HG03460 (cell line): ENCODE measurements around the gene ELAPOR1.
A peak's percentile ranks its signal among the peaks of the same experiment; 100 is the strongest.

Source experiments
- ATAC-seq: cut with Tn5 transposase; IDR thresholded peaks from one replicate; pipeline ENCODE4 v1.9.1; 2021; ENCODE audit not compliant: unreplicated experiment

ELAPOR1 gene

GRCh38 chr1:109113590-109114341 lies at the start of gene ELAPOR1:
Gene ELAPOR1, plus strand, starts transcription at chr1:109114115. Its CDS starts 69 bp downstream, at chr1:109114184.
- peak; percentile 57 for ATAC-seq

GRCh38 chr1:109065137-109065536 lies 48.8 kb upstream of the ELAPOR1 start:
- ATAC-seq, result no peak

- no peak for ATAC-seq
Observed at GRCh38 chr1:109067883-109068282, 46.0 kb upstream of the ELAPOR1 start.

GRCh38 chr1:109069294-109069693 lies 44.6 kb upstream of the ELAPOR1 start:
- no peak for ATAC-seq

GRCh38 chr1:109075531-109076490 lies 38.1 kb upstream of the ELAPOR1 start, which contains the start of gene TAF13:
Gene TAF13, minus strand, starts transcription at chr1:109076003. Its CDS starts 56 bp downstream, at chr1:109075947.
- peak; percentile 100 for ATAC-seq

DNA sequence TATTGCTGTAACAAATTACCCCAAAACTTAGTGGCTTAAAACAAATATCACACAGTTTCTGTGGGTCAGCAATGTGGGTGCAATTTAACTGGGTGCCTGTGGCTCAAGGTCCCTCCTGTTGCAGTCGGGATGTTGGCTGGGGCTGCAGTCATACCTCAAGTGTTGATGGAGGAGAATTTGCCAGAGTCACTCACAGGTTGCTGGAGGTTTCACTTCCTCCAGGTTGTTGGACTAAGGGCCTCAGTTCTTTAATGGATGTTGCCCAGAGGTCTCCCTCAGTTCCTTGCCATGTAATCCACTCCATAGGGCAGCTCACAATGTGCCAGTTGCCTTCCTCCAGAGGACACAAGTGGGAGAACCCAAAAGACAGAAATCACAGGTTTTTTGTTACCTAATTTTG lies 35.6 kb upstream of the ELAPOR1 start:
- ATAC-seq, result no peak

- ATAC-seq, result no peak
Observed at GRCh38 chr1:109079240-109079622, 34.7 kb upstream of the ELAPOR1 start.

GRCh38 chr1:109080441-109081082 lies 33.4 kb upstream of the ELAPOR1 start:
- no peak for ATAC-seq

DNA sequence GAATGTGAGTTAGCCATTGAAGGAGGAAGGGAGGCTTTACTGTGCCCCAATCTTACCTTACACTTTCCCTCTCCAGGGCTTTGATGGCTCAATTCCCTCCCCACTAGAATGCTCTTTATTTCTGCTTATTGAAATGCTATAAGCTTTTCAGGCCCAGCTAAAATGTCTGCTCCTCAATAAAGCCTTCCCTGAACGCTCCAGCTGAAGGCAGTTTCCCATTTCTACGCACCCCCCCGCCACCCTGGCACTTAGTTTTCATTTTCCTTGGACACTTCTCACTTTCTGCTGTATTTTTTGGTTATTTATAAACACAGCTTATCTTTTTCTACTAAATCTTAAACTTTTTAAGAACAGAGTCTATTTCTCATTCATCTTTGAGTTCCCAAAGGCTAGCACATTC lies 30.4 kb upstream of the ELAPOR1 start:
- no peak for ATAC-seq

DNA sequence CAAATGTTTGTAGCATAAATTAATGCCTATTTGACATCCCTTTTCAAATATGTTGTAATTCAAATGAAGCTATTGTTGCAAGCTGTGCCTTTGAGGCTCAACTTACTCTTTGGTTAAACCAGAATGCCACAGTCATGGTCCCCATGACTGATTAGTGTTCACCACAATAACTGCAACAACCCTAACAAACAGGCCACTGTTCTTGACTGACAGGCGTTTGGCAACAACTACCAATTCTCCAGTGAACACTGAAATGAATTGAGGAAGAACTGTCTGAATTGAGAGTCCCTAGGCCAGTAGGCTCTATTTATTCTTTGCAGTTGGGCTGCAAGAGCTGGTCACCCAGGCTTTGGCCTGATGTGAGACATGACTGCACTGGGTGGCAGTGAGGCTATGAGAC lies 30.0 kb upstream of the ELAPOR1 start:
- no peak for ATAC-seq

DNA sequence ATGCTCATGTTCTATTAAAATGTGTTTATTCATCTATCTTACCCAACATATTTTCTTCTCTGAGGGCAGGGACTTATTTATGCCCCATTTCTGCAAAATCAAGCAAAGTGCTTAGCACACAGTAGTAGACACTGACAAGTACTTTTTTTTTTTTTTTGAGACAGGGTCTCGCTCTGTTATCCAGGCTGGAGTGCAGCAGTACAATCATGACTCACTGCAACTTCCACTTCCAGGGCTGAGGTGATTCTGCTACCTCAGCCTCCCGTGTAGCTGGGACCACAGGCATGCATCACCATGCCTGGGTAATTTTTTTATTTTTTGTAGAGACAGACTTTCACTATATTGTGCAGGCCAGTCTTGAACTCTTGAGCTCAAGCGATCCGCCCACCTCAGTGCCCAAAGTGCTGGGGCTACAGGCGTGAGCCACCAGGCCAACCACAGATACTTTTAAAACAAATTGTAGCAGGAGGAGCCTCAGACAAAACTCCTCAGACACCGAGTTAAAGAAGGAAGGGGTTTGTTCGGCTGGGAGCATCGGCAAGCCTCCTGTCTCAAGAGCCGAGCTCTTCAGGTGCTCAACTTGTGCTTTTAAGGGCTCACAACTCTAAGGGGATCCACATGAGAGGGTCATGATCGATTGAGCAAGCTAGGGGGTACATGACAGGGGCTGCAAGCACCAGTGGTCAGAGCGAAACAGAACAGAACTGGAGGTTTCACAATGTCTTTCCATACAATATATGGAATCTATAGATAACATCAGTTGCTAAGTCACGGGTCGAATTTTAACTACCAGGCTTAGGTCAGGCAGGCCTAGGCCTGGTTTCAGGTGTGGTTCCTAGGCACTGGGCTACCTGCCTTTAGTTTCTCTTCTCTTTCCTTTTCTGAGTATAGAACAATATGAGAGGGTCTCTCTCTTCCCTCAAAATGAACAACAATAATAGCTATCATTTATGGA lies 29.1 kb upstream of the ELAPOR1 start:
- ATAC-seq, result no peak

GRCh38 chr1:109089242-109090015 lies 24.5 kb upstream of the ELAPOR1 start:
- no peak for ATAC-seq

GRCh38 chr1:109090196-109091077 lies 23.5 kb upstream of the ELAPOR1 start, which contains the start of gene TMEM167B:
Gene TMEM167B, plus strand, starts transcription at chr1:109090764. Its CDS starts 109 bp downstream, at chr1:109090873.
- peak; percentile 91 for ATAC-seq

GRCh38 chr1:109091078-109091838 lies 22.7 kb upstream of the ELAPOR1 start:
- peak; percentile 50 for ATAC-seq

GRCh38 chr1:109091839-109092193 lies 22.1 kb upstream of the ELAPOR1 start:
- ATAC-seq, result no peak

GRCh38 chr1:109094377-109094803 lies 19.5 kb upstream of the ELAPOR1 start:
- ATAC-seq, result no peak

DNA sequence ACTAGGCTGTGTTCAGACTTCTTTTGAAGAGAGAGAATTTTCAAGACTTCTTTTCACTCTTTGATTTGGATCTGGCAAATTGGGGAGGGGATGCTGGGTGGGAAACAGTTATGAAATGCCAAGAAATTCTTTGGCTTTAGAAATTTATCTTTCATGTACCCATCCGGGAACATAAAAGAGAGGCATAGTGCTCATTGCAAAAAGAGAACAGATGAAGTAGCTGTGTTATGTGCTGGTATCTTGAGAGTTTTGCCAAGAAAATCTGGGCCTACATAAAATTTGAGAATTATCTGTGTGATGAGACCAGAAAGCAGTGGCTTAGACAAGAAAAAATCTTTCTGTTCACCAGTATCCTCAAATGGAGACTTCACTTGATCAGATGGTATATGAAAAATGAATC lies 19.0 kb upstream of the ELAPOR1 start:
- no peak for ATAC-seq

GRCh38 chr1:109095631-109096030 lies 18.3 kb upstream of the ELAPOR1 start:
- no peak for ATAC-seq
